ENCODE measurements around the gene ZNF423. TPM values are rescaled to one million over a fixed set of nuclear protein-coding genes. Genes with fewer than 3 reads are reported as not detected.
A peak's percentile ranks its signal among the peaks of the same experiment; 100 is the strongest.

ZNF423 gene
- total and polyA plus RNA-seq, 4 donors, result 16.9 to 43.0 (median 34.4) TPM

DNA sequence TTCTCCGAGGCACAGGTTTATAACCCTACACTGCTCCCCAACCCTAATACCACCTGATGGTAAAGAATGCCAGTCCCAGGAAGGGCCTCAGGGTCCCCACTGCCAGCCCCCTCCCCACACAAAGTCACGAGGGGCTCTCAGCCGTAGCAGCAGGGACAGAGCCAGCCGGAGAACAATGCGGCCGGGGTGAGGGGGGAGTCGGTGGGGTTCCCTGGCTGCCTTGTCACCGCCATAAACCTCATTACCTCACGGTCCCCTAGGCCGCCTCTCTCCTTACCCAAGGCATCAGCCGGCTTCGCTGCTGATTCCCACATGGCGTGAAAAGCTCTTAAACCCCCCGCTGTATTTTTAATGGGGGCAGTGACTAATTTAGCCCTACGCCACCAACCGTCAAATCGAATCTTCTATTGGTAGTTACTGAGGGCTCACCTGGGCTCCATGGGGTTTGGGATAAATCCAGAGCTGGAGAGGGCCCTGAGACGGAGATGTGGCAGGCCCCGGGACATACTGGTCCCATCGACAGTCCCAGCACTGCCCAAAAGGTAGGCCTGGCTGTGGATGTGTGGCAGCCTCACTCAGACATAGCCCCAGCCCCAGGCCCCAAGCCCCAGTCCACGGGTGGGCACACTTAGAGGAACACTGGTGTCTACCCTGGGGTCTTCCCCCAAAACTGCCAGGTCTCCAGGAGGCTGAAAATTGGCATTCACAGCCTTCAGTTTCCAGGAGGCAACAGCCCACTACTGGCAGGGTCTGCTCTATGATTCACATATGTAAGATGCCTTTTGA lies 367.0 kb downstream of the ZNF423 start:
- Histone ChIP-seq H3K4me1 (ENCODE audit: control insufficient read depth, insufficient read depth, low read length) (peaks cover 27% of the 10 kb centered on the region), H3K36me3 (ENCODE audit: control insufficient read depth, insufficient read depth, low read length) (peaks cover 13% of the 10 kb centered on the region)

DNA sequence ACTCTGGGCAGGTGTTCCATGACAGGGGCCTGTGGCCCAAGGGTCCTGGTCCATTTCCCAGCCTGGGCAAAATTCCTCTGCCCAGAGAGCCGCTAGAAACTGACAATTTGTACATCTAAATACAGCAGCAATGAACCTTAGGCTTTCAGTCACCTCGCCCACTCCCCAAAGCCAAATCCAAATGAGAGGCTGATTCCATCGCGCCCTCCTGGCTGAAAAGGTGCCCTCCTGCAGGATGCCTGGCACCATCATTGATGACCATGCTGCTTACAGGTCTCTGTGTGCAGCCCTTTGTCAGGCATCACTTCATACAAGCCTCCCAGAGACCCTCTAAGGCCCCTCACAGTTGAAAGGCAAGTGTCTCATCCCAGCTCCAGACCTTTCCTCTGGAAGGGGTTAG lies 367.6 kb downstream of the ZNF423 start:
- Histone ChIP-seq H3K9me3 (ENCODE audit: control insufficient read depth, insufficient read depth, low read length) (no peaks in the 10 kb centered on the region), H3K36me3 (ENCODE audit: control insufficient read depth, insufficient read depth, low read length) (peaks cover 13% of the 10 kb centered on the region), H3K4me3 (ENCODE audit: low read depth, low read length) (no peak overlapping the region), H3K27me3 (ENCODE audit: control insufficient read depth, insufficient read depth, low read length) (peaks cover 7% of the 10 kb centered on the region), H3K27ac (ENCODE audit: low read depth, low read length) (no peak overlapping the region), H3K4me1 (ENCODE audit: control insufficient read depth, insufficient read depth, low read length) (peaks cover 32% of the 10 kb centered on the region)
- 93% methylated on average over 4 of the region's 4 CpGs for WGBS (ENCODE audit: insufficient coverage)
- no peak for DNase-seq (ENCODE audit: low read depth in 4 of 6, low spot score in 6 of 6)

More for the DNA sequence above, 367.0 kb downstream of the ZNF423 start:
- Histone ChIP-seq H3K27ac (ENCODE audit: low read depth, low read length) (no peak overlapping the region), H3K9me3 (ENCODE audit: control insufficient read depth, insufficient read depth, low read length) (no peaks in the 10 kb centered on the region), H3K4me3 (ENCODE audit: low read depth, low read length) (no peak overlapping the region), H3K27me3 (ENCODE audit: control insufficient read depth, insufficient read depth, low read length) (peaks cover 2% of the 10 kb centered on the region)
- WGBS (ENCODE audit: insufficient coverage), result 71% methylated on average over 10 of the region's 21 CpGs
- peak in 1 of 6 donors; percentile 50 for DNase-seq (ENCODE audit: low read depth in 4 of 6, low spot score in 6 of 6)

DNA sequence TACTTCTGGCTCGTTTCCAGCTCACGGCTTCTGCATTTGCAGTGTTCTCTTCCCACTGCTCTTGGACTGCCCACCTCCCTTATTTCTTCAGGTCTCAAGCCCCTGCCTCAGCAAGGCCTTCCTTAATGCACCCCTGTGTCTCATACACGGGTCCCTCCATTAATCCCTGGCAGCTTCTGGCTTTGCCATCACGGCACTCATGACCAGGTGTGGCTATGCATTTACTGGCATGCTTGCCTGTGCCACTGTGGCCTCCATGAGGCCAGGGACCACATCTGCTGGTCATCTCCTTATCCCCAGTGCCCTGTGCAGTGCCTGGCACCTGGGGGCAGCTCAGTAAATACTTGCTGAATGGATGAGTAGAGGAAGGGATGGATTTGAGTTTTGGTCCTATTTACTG lies 368.2 kb downstream of the ZNF423 start:
- Histone ChIP-seq H3K36me3 (ENCODE audit: control insufficient read depth, insufficient read depth, low read length) (peaks cover 11% of the 10 kb centered on the region), H3K27me3 (ENCODE audit: control insufficient read depth, insufficient read depth, low read length) (peaks cover 8% of the 10 kb centered on the region), H3K9me3 (ENCODE audit: control insufficient read depth, insufficient read depth, low read length) (no peaks in the 10 kb centered on the region), H3K4me3 (ENCODE audit: low read depth, low read length) (no peak overlapping the region), H3K4me1 (ENCODE audit: control insufficient read depth, insufficient read depth, low read length) (peaks cover 28% of the 10 kb centered on the region), H3K27ac (ENCODE audit: low read depth, low read length) (no peak overlapping the region)
- DNase-seq (ENCODE audit: low read depth in 4 of 6, low spot score in 6 of 6), result peak in 1 of 6 donors; percentile 18
- WGBS (ENCODE audit: insufficient coverage), result 78% methylated on average over 4 of the region's 4 CpGs

DNA sequence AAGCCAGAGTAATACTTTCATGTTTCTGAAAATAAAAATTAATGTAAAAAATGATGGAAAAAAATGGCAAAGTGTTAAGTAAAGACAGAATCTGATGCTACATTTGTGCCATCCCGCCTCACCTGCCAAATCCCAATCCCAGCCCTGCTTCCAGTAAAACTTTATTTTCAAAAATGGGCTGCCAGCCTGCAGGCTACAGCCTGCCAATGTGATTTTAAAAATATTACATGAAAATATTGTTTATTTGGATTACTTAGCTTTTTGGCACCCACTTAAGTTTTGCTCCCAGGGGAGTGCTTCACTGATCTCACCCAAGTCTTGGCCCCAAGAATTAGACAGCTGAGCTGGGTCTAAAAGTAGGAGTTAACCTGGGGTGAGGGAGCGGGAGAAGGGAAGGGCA lies 369.5 kb downstream of the ZNF423 start:
- Histone ChIP-seq H3K4me3 (ENCODE audit: low read depth, low read length) (no peak overlapping the region), H3K27me3 (ENCODE audit: control insufficient read depth, insufficient read depth, low read length) (peaks cover 11% of the 10 kb centered on the region), H3K4me1 (ENCODE audit: control insufficient read depth, insufficient read depth, low read length) (peaks cover 19% of the 10 kb centered on the region), H3K36me3 (ENCODE audit: control insufficient read depth, insufficient read depth, low read length) (peaks cover 9% of the 10 kb centered on the region), H3K27ac (ENCODE audit: low read depth, low read length) (no peak overlapping the region), H3K9me3 (ENCODE audit: control insufficient read depth, insufficient read depth, low read length) (no peaks in the 10 kb centered on the region)
- DNase-seq (ENCODE audit: low read depth in 4 of 6, low spot score in 6 of 6), result peak in 1 of 6 donors; percentile 69
- 100% methylated on average over 1 of the region's 2 CpGs for WGBS (ENCODE audit: insufficient coverage)

DNA sequence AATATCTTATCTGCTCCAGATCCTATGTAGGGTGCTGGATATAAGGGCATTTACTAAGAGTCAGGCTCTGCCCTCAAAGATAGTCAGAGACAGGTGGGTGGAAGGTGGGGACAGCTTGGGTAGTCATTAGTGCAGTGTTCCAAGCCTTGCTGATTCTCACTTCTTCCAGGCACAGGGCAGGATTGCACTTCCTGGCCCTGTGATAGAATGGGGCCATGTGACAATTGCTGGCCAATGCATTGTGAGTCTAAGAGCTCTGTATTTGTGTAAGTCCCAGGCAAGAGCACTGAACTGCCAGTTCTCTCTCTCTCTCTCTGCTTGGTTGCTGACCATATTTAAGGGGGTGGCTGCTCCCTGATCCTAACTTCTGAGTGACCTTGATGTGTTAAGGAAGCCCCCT lies 370.2 kb downstream of the ZNF423 start:
- no peak overlapping the region for H3K27ac ChIP-seq (ENCODE audit: low read depth, low read length)

DNA sequence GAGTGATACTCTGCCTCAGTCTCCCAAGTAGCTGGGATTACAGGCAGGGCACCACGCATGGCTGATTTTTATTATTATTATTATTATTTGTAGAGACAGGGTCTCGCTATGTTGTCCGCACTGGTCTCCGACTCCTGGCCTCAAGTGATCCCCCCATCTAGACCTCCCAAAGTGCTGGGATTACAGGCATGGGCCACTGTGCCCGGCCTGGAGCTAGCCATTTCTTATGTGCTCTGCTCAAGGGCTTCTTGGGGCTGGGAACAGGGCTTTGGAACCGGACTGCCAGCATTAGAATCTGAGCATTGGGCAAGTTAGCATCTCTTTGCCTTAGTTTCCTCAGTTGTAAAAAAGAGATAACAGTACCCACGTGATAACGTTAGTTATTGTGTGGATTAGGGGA lies 371.0 kb downstream of the ZNF423 start:
- Histone ChIP-seq H3K27ac (ENCODE audit: low read depth, low read length) (no peak overlapping the region), H3K4me1 (ENCODE audit: control insufficient read depth, insufficient read depth, low read length) (peaks cover 15% of the 10 kb centered on the region)
- 83% methylated on average over 2 of the region's 8 CpGs for WGBS (ENCODE audit: insufficient coverage)

More for the DNA sequence above, 370.2 kb downstream of the ZNF423 start:
- H3K9me3 ChIP-seq (ENCODE audit: control insufficient read depth, insufficient read depth, low read length), result no peaks in the 10 kb centered on the region
- H3K4me3 ChIP-seq (ENCODE audit: low read depth, low read length), result no peak overlapping the region
- peaks cover 15% of the 10 kb centered on the region for H3K4me1 ChIP-seq (ENCODE audit: control insufficient read depth, insufficient read depth, low read length)
- H3K27me3 ChIP-seq (ENCODE audit: control insufficient read depth, insufficient read depth, low read length), result peaks cover 11% of the 10 kb centered on the region
- H3K36me3 ChIP-seq (ENCODE audit: control insufficient read depth, insufficient read depth, low read length), result peaks cover 9% of the 10 kb centered on the region
- no peak for DNase-seq (ENCODE audit: low read depth in 4 of 6, low spot score in 6 of 6)

DNA sequence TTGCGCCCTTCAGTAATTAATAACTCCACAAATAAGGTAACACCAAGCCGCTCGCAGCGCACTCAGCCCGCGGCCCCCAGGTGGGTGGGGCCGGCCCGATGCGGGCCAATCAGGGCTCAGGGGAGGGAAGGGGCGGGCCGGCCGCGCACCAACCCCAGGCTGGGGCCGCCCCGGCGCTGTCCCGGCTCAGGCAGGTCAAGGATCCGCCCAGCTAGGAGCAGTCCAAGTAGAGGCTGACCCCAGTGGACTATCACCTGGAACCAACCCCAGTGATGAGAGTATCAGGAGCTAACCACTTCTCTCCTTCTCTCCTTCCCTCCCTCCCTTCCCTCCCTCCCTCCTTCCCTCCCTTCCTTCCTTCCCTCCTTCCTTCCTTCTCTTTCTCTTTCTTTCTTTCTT lies 371.5 kb downstream of the ZNF423 start:
- H3K4me1 ChIP-seq (ENCODE audit: control insufficient read depth, insufficient read depth, low read length), result peaks cover 15% of the 10 kb centered on the region
- H3K4me3 ChIP-seq (ENCODE audit: low read depth, low read length), result no peak overlapping the region
- 4% methylated on average over 15 of the region's 18 CpGs for WGBS (ENCODE audit: insufficient coverage)
- H3K27ac ChIP-seq (ENCODE audit: low read depth, low read length), result no peak overlapping the region
- peak in 2 of 6 donors; percentile 70 to 72 for DNase-seq (ENCODE audit: low read depth in 4 of 6, low spot score in 6 of 6)
- peaks cover 11% of the 10 kb centered on the region for H3K27me3 ChIP-seq (ENCODE audit: control insufficient read depth, insufficient read depth, low read length)
- peaks cover 4% of the 10 kb centered on the region for H3K36me3 ChIP-seq (ENCODE audit: control insufficient read depth, insufficient read depth, low read length)
- no peaks in the 10 kb centered on the region for H3K9me3 ChIP-seq (ENCODE audit: control insufficient read depth, insufficient read depth, low read length)

More for the DNA sequence above, 371.0 kb downstream of the ZNF423 start:
- DNase-seq (ENCODE audit: low read depth in 4 of 6, low spot score in 6 of 6), result no peak
- Histone ChIP-seq H3K4me3 (ENCODE audit: low read depth, low read length) (no peak overlapping the region), H3K27me3 (ENCODE audit: control insufficient read depth, insufficient read depth, low read length) (peaks cover 11% of the 10 kb centered on the region), H3K9me3 (ENCODE audit: control insufficient read depth, insufficient read depth, low read length) (no peaks in the 10 kb centered on the region), H3K36me3 (ENCODE audit: control insufficient read depth, insufficient read depth, low read length) (peaks cover 9% of the 10 kb centered on the region)

DNA sequence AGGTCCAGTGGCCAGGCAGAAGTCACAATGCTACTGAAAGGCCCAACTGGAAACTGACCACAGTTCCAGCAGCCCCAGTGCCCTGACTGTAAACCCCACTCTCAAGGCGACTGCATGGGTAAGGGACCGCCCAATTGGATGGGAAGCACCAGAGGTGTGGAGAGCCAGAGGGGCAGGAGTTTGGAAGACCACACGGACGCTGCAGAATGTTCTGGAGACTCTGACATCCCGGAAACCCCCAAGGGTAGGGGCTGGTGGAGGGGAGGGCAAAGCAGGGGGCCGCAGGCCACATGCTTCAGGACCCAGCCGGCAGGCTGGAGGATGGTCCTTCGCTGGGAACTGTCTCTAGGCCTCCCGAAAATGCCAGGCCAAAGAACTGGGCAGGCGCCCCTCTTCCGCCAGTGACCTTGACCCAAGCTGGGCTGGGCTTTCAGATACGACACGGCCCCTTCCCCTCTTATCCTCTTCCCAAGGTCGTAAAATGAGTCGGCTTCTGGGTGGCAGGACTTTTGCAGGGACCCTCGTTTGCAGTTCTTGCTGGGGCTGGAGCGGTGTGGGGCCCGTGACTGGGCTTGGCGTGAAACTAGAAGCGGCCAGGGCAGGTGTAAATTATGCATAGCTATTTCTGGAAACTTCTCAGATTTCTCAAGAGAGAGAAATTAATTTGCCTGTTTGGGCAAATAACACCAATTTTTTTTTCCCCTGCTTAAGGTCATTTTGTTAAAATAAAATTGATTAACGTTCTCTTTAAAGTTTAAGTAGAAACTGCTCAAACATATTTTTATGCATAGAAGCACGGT lies 372.1 kb downstream of the ZNF423 start:
- peaks cover 15% of the 10 kb centered on the region for H3K4me1 ChIP-seq (ENCODE audit: control insufficient read depth, insufficient read depth, low read length)
- no peak overlapping the region for H3K4me3 ChIP-seq (ENCODE audit: low read depth, low read length)
- no peak overlapping the region for H3K27ac ChIP-seq (ENCODE audit: low read depth, low read length)
- H3K27me3 ChIP-seq (ENCODE audit: control insufficient read depth, insufficient read depth, low read length), result peaks cover 11% of the 10 kb centered on the region
- peaks cover 2% of the 10 kb centered on the region for H3K36me3 ChIP-seq (ENCODE audit: control insufficient read depth, insufficient read depth, low read length)
- no peaks in the 10 kb centered on the region for H3K9me3 ChIP-seq (ENCODE audit: control insufficient read depth, insufficient read depth, low read length)
- 59% methylated on average over 12 of the region's 22 CpGs for WGBS (ENCODE audit: insufficient coverage)
- no peak for DNase-seq (ENCODE audit: low read depth in 4 of 6, low spot score in 6 of 6)

DNA sequence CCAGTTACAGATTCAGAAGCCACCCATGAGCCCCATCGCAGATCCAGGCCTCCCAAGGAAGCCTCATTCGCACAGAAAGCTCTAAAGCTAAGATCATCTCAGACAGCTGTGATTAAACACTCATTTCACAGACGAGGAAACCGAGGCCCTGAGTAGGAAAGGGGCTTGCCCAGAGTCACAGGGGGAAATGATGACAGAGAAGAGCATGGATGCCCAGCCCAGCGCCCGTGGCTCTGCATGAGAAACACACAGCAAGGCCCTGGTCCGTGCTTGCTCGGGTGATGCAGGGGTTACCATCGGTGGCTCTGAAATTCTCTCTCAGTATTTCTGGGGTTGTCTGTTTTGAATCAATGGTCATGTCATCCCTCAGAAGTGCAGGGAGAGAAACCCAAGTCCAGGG lies 372.7 kb downstream of the ZNF423 start:
- no peaks in the 10 kb centered on the region for H3K9me3 ChIP-seq (ENCODE audit: control insufficient read depth, insufficient read depth, low read length)
- peaks cover 11% of the 10 kb centered on the region for H3K27me3 ChIP-seq (ENCODE audit: control insufficient read depth, insufficient read depth, low read length)
- 93% methylated on average over 8 of the region's 9 CpGs for WGBS (ENCODE audit: insufficient coverage)
- DNase-seq (ENCODE audit: low read depth in 4 of 6, low spot score in 6 of 6), result no peak
- peaks cover 15% of the 10 kb centered on the region for H3K4me1 ChIP-seq (ENCODE audit: control insufficient read depth, insufficient read depth, low read length)
- H3K36me3 ChIP-seq (ENCODE audit: control insufficient read depth, insufficient read depth, low read length), result no peaks in the 10 kb centered on the region
- H3K27ac ChIP-seq (ENCODE audit: low read depth, low read length), result no peak overlapping the region
- H3K4me3 ChIP-seq (ENCODE audit: low read depth, low read length), result no peak overlapping the region
